NCI-H774 (cell line): ENCODE results near the gene PAX8.
"Not testable (repeated sequence)": the region's sequence is repeated elsewhere in the genome, so short reads cannot be mapped to it uniquely, and the experiment has no call there.

Source experiments
- DNase-seq: peaks from one replicate; lab custom pipeline; 2025; lab: John Stamatoyannopoulos, UW

Gene PAX8

GRCh38 chr2:113278742-113279139, at the start of gene PAX8:
Gene PAX8 (minus strand): TSS chr2:113278921. CDS start chr2:113278394, 527 bp downstream.
- no peak for DNase-seq

GRCh38 chr2:113328043-113328442, 49.3 kb upstream of the PAX8 start:
- DNase-seq, result no peak

- not testable (repeated sequence) for DNase-seq
Observed at GRCh38 chr2:113325161-113325731, 46.5 kb upstream of the PAX8 start.

GRCh38 chr2:113324684-113325160, 46.0 kb upstream of the PAX8 start:
- peak; percentile 10 for DNase-seq

GRCh38 chr2:113323129-113323528, 44.4 kb upstream of the PAX8 start:
- DNase-seq, result not testable (repeated sequence)

GRCh38 chr2:113320106-113320505, 41.4 kb upstream of the PAX8 start:
- not testable (repeated sequence) for DNase-seq

GRCh38 chr2:113318941-113319340, 40.2 kb upstream of the PAX8 start:
- DNase-seq, result not testable (repeated sequence)

- no peak for DNase-seq
Observed at GRCh38 chr2:113316085-113316484, 37.4 kb upstream of the PAX8 start.

- not testable (repeated sequence) for DNase-seq
Observed at GRCh38 chr2:113314663-113315062, 35.9 kb upstream of the PAX8 start.

GRCh38 chr2:113314176-113314575, 35.5 kb upstream of the PAX8 start:
- DNase-seq, result not testable (repeated sequence)

- DNase-seq, result not testable (repeated sequence)
Observed at GRCh38 chr2:113311781-113312180, 33.1 kb upstream of the PAX8 start.

GRCh38 chr2:113311191-113311590, 32.5 kb upstream of the PAX8 start:
- DNase-seq, result not testable (repeated sequence)

GRCh38 chr2:113309655-113310387, 31.1 kb upstream of the PAX8 start:
- no peak for DNase-seq

- not testable (repeated sequence) for DNase-seq
Observed at GRCh38 chr2:113308784-113309183, 30.1 kb upstream of the PAX8 start.

GRCh38 chr2:113306207-113306606, 27.5 kb upstream of the PAX8 start:
- not testable (repeated sequence) for DNase-seq

- DNase-seq, result not testable (repeated sequence)
Observed at GRCh38 chr2:113305749-113306148, 27.0 kb upstream of the PAX8 start.

GRCh38 chr2:113305146-113305545, 26.4 kb upstream of the PAX8 start:
- DNase-seq, result no peak

GRCh38 chr2:113304702-113305101, 26.0 kb upstream of the PAX8 start:
- no peak for DNase-seq

GRCh38 chr2:113302216-113302980, 23.7 kb upstream of the PAX8 start:
- DNase-seq, result not testable (repeated sequence)

- no peak for DNase-seq
Observed at GRCh38 chr2:113300281-113300680, 21.6 kb upstream of the PAX8 start.

- DNase-seq, result no peak
Observed at GRCh38 chr2:113298176-113298575, 19.5 kb upstream of the PAX8 start.

GRCh38 chr2:113297590-113297989, 18.9 kb upstream of the PAX8 start:
- not testable (repeated sequence) for DNase-seq

- DNase-seq, result no peak
Observed at GRCh38 chr2:113291191-113291590, 12.5 kb upstream of the PAX8 start.
